22Rv1 (cell line): ENCODE data around the gene METTL16.

Experiments
- ZFX ChIP-seq: fragments of 450-650 bp; IDR thresholded peaks from 2 replicates; pipeline ENCODE4 v1.6.1; 2017; ENCODE audit warnings: antibody characterized with exemption, borderline replicate concordance
- TF ChIP-seq, protein P1 (sequence below): fragments of 450-650 bp; IDR thresholded peaks from 2 replicates; pipeline ENCODE4 v1.5.1; 2017; ENCODE audit warnings: mild to moderate bottlenecking

DNA sequence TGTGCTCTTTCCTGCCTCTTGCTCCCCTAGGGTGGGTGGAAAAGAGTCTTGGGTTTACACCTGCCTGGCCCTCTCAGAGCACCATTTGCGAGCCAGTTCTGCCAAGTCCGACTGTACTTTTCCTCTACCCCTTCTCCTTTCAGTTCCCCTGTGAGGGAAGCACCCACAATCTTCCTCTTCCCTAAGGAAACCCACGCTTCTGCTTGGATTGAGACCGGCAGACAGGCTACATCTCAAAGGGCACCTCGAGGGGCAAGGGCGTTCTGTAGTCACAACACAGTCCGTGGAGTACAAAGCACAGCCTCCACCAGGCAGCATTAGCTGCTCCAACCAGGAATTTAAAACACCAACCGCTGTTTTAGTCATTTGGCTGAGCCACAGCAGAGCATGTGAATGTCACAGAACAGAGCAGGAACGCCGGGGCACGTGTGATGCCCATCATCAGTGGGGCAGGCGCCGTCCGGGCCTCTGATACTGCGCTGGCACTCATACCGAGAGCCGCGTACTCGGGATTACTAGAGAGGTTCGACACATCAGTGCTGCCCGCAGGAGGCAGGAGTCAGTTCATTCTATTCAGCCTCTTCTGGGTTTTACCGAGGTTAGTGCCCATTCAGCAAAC, 97.1 kb downstream of the METTL16 start:
- TF ChIP-seq, protein P1, sequence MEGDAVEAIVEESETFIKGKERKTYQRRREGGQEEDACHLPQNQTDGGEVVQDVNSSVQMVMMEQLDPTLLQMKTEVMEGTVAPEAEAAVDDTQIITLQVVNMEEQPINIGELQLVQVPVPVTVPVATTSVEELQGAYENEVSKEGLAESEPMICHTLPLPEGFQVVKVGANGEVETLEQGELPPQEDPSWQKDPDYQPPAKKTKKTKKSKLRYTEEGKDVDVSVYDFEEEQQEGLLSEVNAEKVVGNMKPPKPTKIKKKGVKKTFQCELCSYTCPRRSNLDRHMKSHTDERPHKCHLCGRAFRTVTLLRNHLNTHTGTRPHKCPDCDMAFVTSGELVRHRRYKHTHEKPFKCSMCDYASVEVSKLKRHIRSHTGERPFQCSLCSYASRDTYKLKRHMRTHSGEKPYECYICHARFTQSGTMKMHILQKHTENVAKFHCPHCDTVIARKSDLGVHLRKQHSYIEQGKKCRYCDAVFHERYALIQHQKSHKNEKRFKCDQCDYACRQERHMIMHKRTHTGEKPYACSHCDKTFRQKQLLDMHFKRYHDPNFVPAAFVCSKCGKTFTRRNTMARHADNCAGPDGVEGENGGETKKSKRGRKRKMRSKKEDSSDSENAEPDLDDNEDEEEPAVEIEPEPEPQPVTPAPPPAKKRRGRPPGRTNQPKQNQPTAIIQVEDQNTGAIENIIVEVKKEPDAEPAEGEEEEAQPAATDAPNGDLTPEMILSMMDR: no peak
- TF ChIP-seq ZFX: no peak
